Loucy (cell line): ENCODE measurements around the gene ULBP2.

ENCODE experiments used
- H2AFZ ChIP-seq: fragments of 200-600 bp; sonication (generic); 2 replicates; pipeline ENCODE4 v1.6.0; 2016; ENCODE audit warnings: antibody characterized with exemption, mild to moderate bottlenecking, low read length, moderate library complexity
- H3F3A ChIP-seq: fragments of 200-600 bp; 2 replicates; pipeline ENCODE4 v1.6.0; 2016; ENCODE audit warnings: antibody characterized with exemption, low read depth, mild to moderate bottlenecking
- H3K27me3 ChIP-seq: fragments of 200-600 bp; sonication (generic); 2 replicates; pipeline ENCODE4 v1.6.1; 2014; ENCODE audit warnings: low read length, mild to moderate bottlenecking; ENCODE audit not compliant: insufficient read depth, poor library complexity, severe bottlenecking
- H3K36me3 ChIP-seq: fragments of 200-600 bp; sonication (generic); 2 replicates; pipeline ENCODE4 v1.6.1; 2016; ENCODE audit warnings: low read length; ENCODE audit not compliant: insufficient read depth
- H3K4me1 ChIP-seq: fragments of 200-600 bp; sonication (generic); 2 replicates; pipeline ENCODE4 v1.5.1; 2014; ENCODE audit warnings: low read length, mild to moderate bottlenecking; ENCODE audit not compliant: insufficient read depth, poor library complexity, severe bottlenecking
- H3K4me2 ChIP-seq: fragments of 200-600 bp; sonication (generic); 2 replicates; pipeline ENCODE4 v1.6.0; 2014; ENCODE audit warnings: antibody characterized with exemption, low read length, low read depth, mild to moderate bottlenecking; ENCODE audit not compliant: poor library complexity, severe bottlenecking
- H3K4me3 ChIP-seq: fragments of 200-600 bp; sonication (generic); 2 replicates; pipeline ENCODE4 v1.5.1; 2014; ENCODE audit warnings: low read length, mild to moderate bottlenecking, mixed read lengths; ENCODE audit not compliant: poor library complexity, severe bottlenecking
- H3K79me2 ChIP-seq: fragments of 200-600 bp; sonication (generic); 2 replicates; pipeline ENCODE4 v1.6.1; 2014; ENCODE audit warnings: low read length; ENCODE audit not compliant: insufficient read depth
- H3K9ac ChIP-seq: fragments of 200-600 bp; sonication (generic); 2 replicates; pipeline ENCODE4 v1.6.0; 2014; ENCODE audit warnings: mild to moderate bottlenecking, low read depth, low read length, moderate library complexity; ENCODE audit not compliant: poor library complexity, severe bottlenecking
- H3K9me2 ChIP-seq: fragments of 200-600 bp; sonication (generic); replicated peaks from 2 replicates; pipeline ENCODE4 v1.6.1; 2016; ENCODE audit warnings: low read depth, low read length, mixed read lengths
- H3K9me3 ChIP-seq: fragments of 200-600 bp; sonication (generic); 2 replicates; pipeline ENCODE4 v1.6.1; 2014; ENCODE audit warnings: mild to moderate bottlenecking, antibody characterized with exemption, low read length, low read depth; ENCODE audit not compliant: insufficient read depth
- H4K20me1 ChIP-seq: fragments of 200-600 bp; sonication (generic); 2 replicates; pipeline ENCODE4 v1.6.0; 2014; ENCODE audit warnings: antibody characterized with exemption, low read length, mild to moderate bottlenecking; ENCODE audit not compliant: insufficient read depth, poor library complexity, severe bottlenecking
- CTCF ChIP-seq: fragments of 200-600 bp; sonication (generic); conservative IDR thresholded peaks from 2 replicates; pipeline ENCODE4 v1.5.1; 2014; ENCODE audit warnings: mild to moderate bottlenecking, antibody characterized with exemption, low read length
- EZH2phosphoT487 ChIP-seq: fragments of 200-600 bp; IDR thresholded peaks from 2 replicates; pipeline ENCODE4 v1.6.1; 2018; ENCODE audit warnings: antibody characterized with exemption, mild to moderate bottlenecking, moderate library complexity, borderline replicate concordance

ULBP2 gene, protein sequence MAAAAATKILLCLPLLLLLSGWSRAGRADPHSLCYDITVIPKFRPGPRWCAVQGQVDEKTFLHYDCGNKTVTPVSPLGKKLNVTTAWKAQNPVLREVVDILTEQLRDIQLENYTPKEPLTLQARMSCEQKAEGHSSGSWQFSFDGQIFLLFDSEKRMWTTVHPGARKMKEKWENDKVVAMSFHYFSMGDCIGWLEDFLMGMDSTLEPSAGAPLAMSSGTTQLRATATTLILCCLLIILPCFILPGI

GRCh38 chr6:149941583-149942460 lies at the start of gene ULBP2:
ULBP2 (plus strand) TSS chr6:149942014; CDS start chr6:149942073, 59 bp downstream.
- no peaks in the 10 kb centered on the region for H3K36me3 ChIP-seq
- H3K4me1 ChIP-seq = peaks cover 4% of the 10 kb centered on the region
- peak within 1 kb of the TSS; percentile 91 for H3K4me3 ChIP-seq
- no peaks in the 10 kb centered on the region for H3K27me3 ChIP-seq
- TF ChIP-seq EZH2phosphoT487 (no peak), CTCF (no peak)
- no peaks in the 10 kb centered on the region for H3K9me3 ChIP-seq
- H3F3A ChIP-seq = no peaks in the 10 kb centered on the region
- peak within 1 kb of the TSS; percentile 89 for H2AFZ ChIP-seq
- no peaks in the 10 kb centered on the region for H3K9me2 ChIP-seq
- H3K79me2 ChIP-seq = peaks cover 7% of the 10 kb centered on the region; the same call in 1 of the 2 replicates
- peak within 1 kb of the TSS; percentile 80 for H3K4me2 ChIP-seq
- no peaks in the 10 kb centered on the region for H4K20me1 ChIP-seq
- H3K9ac ChIP-seq = peak within 1 kb of the TSS; percentile 80

DNA sequence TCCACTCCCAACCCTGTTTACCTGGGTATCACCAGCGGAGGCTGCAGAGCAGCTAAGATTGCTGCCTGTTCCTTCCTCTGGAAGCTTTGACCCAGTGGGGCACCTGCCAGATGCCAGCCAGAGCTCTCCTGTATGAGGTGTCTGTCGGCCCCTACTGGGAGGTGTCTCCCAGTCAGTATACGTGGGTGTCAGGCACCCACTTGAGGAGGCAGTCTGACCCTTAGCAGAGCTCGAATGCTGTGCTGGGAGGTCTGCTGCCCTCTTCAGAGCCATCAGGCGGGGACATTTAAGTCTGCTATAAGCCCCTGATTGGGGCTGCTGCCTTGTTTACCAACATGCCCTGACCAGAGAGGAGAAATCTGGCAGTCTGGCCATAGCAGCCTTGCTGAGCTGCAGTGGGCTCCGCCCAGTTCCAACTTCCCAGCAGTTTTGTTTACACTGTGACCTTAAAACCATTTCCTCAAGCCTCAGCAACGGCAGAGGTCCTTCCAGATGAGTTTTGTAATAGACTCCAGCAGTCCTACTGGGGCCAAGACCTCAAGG lies 46.7 kb upstream of the ULBP2 start:
- no peaks in the 10 kb centered on the region for H3K9me3 ChIP-seq
- H3K36me3 ChIP-seq = no peaks in the 10 kb centered on the region
- no peaks in the 10 kb centered on the region for H3K79me2 ChIP-seq
- H3K4me3 ChIP-seq = peak overlapping the region; percentile 32
- TF ChIP-seq CTCF (no peak), EZH2phosphoT487 (no peak)
- H3K9me2 ChIP-seq = no peaks in the 10 kb centered on the region
- H3K4me2 ChIP-seq = peak overlapping the region; percentile 63
- no peaks in the 10 kb centered on the region for H3K27me3 ChIP-seq
- H4K20me1 ChIP-seq = no peaks in the 10 kb centered on the region
- H3F3A ChIP-seq = no peaks in the 10 kb centered on the region; the same call in 1 of the 2 replicates
- peaks cover 47% of the 10 kb centered on the region for H3K4me1 ChIP-seq
- peak overlapping the region; percentile 25; the same call in 1 of the 2 replicates for H2AFZ ChIP-seq
- H3K9ac ChIP-seq = peak overlapping the region; percentile 51

- H3K4me3 ChIP-seq = peak overlapping the region; percentile 32
- no peaks in the 10 kb centered on the region for H3K9me2 ChIP-seq
- H3K27me3 ChIP-seq = no peaks in the 10 kb centered on the region
- no peaks in the 10 kb centered on the region for H4K20me1 ChIP-seq
- peaks cover 42% of the 10 kb centered on the region for H3K4me1 ChIP-seq
- H3K9me3 ChIP-seq = no peaks in the 10 kb centered on the region
- H3K9ac ChIP-seq = peak overlapping the region; percentile 51
- TF ChIP-seq EZH2phosphoT487 = no peak
- TF ChIP-seq CTCF = no peak
- no peaks in the 10 kb centered on the region for H3K79me2 ChIP-seq
- H2AFZ ChIP-seq = peak overlapping the region; percentile 38
- no peaks in the 10 kb centered on the region; the same call in 1 of the 2 replicates for H3F3A ChIP-seq
- peak overlapping the region; percentile 63 for H3K4me2 ChIP-seq
- H3K36me3 ChIP-seq = no peaks in the 10 kb centered on the region
Observed at GRCh38 chr6:149895833-149896271, 46.0 kb upstream of the ULBP2 start.
